ENCODE results near the gene ADAM17.

- no peak for TF ChIP-seq ETS1 (conservative IDR thresholded peaks at IDR 0.05; ENCODE audit: control insufficient read depth, low read depth, low read length)
- TF ChIP-seq CHD2 (IDR thresholded peaks at IDR 0.05; ENCODE audit: low read depth, low read length) = no peak
- TF ChIP-seq CTCF (IDR thresholded peaks at IDR 0.05 in 2 of 3, conservative IDR thresholded peaks at IDR 0.05 in 1 of 3; ENCODE audit: insufficient read depth in 2 of 3, low read depth in 1 of 3, low read length in 3 of 3) = no peak
- TF ChIP-seq TCF7L2 (IDR thresholded peaks at IDR 0.05; ENCODE audit: low read depth, low read length) = no peak
- TF ChIP-seq RBM25 (IDR thresholded peaks at IDR 0.05; ENCODE audit: low read depth, low read length, severe bottlenecking) = no peak
- TF ChIP-seq ZNF217 (CRISPR knock-in tag; IDR thresholded peaks at IDR 0.05) = no peak
Measured at GRCh38 chr2:9439536-9439935, 116.1 kb downstream of the ADAM17 start.
